Left ventricle myocardium inferior (tissue), 1 donor: ENCODE data around the gene KIAA1671. TPM values are rescaled to one million over a fixed set of nuclear protein-coding genes. Genes with fewer than 3 reads are reported as not detected.

Source experiments
- DNase-seq: peaks from one replicate; pipeline ENCODE4 v3.0.0-alpha.2; 2020
- H3K27ac ChIP-seq: fragments of 200-600 bp; replicated peaks from 2 replicates; pipeline ENCODE4 v1.8.0; 2021
- H3K27me3 ChIP-seq: fragments of 200-600 bp; 2 replicates; pipeline ENCODE4 v1.8.0; 2021; ENCODE audit warnings: low read depth
- H3K36me3 ChIP-seq: fragments of 200-600 bp; 2 replicates; pipeline ENCODE4 v1.8.0; 2021
- H3K4me1 ChIP-seq: fragments of 200-600 bp; 2 replicates; pipeline ENCODE4 v1.8.0; 2021
- H3K4me3 ChIP-seq: fragments of 200-600 bp; 2 replicates; pipeline ENCODE4 v1.8.0; 2021; ENCODE audit warnings: mild to moderate bottlenecking, moderate library complexity
- H3K9me3 ChIP-seq: fragments of 200-600 bp; replicated peaks from 2 replicates; pipeline ENCODE4 v1.8.0; 2021
- intact Hi-C: fragments of 100-400 bp; cut with micrococcal nuclease; formaldehyde crosslinking; loops from one replicate; pipeline ENCODE4 v1.11.0; 2022
- total RNA-seq: library from RNA; stranded (reverse); fragmentation: NEBNext Ultra II Directional; extraction: Animal tissue kit (Norgen Biotek cat#: 25700); gene quantifications from one replicate; pipeline ENCODE4 v1.2.1, GENCODE V29; 2021
- TF ChIP-seq, protein P1 (sequence below): fragments of 200-600 bp; IDR thresholded peaks from 2 replicates; pipeline ENCODE4 v1.8.0; 2021; ENCODE audit warnings: antibody characterized with exemption, mild to moderate bottlenecking, borderline replicate concordance
- donor health status: DM: no; HTN: yes; CAD: no; lungs with severe emphysema.

KIAA1671 gene
- total RNA-seq, 1 donor from 2014 or later = 12.2 TPM

DNA sequence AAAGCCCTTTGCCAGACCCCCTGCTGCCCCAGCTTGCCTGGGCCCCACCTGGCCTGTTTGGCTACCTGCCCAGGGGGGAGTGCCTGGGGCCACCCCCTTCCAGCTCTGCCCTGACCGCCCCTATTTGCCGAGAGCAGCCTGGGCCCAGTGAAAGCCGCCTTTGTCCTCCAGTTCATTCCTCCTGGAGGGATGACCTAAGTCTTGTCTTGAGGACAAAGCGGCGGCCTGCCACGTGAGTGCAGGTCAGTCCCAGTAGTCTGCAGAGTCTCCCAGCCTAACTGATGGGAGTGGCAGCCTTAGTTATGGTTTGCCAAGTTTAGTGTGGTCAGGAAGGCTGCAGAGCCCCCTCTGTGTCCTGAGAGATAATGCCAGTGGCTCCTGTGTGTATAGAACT lies 131.3 kb downstream of the KIAA1671 start:
- no peaks in the 10 kb centered on the region for H3K36me3 ChIP-seq
- DNase-seq = no peak
- peaks cover 53% of the 10 kb centered on the region for H3K4me1 ChIP-seq

DNA sequence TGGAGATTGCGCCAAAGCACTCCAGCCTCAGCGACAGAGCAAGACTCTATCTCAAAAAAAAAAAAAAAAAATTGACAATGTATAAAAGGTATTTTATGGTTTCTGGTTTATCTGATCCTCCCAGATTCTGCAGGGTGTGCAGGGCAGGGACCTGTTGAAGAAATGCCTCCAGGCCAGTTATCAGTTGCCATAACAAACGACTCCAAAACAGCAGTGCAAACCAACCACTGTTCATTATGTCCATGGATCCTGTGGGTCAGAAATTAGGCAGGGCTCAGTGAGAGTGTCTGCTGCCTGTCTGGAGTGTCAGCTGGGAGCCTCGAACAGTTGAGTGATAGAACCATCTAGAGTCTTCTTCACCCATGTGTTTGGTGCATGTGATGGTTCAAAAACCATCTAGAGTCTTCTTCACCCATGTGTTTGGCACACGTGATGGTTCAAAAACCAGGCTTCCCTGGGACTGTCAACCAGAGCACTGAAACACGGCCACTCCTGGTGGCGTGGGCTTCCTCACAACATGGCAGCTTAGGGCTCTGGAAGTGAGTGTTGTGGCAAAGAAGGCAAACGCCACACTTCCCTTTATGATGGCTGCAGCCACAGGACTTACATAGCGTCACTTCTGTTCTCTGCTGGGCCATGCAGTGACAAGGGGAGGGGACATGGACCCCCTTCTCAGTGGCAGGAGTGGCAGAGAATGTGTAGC lies 132.0 kb downstream of the KIAA1671 start:
- Histone ChIP-seq H3K4me1 (peaks cover 57% of the 10 kb centered on the region), H3K9me3 (no peaks in the 10 kb centered on the region), H3K27me3 (no peaks in the 10 kb centered on the region), H3K36me3 (no peaks in the 10 kb centered on the region), H3K27ac (no peak overlapping the region), H3K4me3 (no peak overlapping the region)
- intact Hi-C loops = no loop called here
- no peak for DNase-seq
- TF ChIP-seq, protein P1, sequence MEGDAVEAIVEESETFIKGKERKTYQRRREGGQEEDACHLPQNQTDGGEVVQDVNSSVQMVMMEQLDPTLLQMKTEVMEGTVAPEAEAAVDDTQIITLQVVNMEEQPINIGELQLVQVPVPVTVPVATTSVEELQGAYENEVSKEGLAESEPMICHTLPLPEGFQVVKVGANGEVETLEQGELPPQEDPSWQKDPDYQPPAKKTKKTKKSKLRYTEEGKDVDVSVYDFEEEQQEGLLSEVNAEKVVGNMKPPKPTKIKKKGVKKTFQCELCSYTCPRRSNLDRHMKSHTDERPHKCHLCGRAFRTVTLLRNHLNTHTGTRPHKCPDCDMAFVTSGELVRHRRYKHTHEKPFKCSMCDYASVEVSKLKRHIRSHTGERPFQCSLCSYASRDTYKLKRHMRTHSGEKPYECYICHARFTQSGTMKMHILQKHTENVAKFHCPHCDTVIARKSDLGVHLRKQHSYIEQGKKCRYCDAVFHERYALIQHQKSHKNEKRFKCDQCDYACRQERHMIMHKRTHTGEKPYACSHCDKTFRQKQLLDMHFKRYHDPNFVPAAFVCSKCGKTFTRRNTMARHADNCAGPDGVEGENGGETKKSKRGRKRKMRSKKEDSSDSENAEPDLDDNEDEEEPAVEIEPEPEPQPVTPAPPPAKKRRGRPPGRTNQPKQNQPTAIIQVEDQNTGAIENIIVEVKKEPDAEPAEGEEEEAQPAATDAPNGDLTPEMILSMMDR = no peak

More for the DNA sequence above, 131.3 kb downstream of the KIAA1671 start:
- no peaks in the 10 kb centered on the region for H3K27me3 ChIP-seq
- H3K9me3 ChIP-seq = no peaks in the 10 kb centered on the region
- no peak overlapping the region for H3K27ac ChIP-seq
- intact Hi-C loops = no loop called here
- no peak overlapping the region for H3K4me3 ChIP-seq
- TF ChIP-seq, protein P1 = no peak

DNA sequence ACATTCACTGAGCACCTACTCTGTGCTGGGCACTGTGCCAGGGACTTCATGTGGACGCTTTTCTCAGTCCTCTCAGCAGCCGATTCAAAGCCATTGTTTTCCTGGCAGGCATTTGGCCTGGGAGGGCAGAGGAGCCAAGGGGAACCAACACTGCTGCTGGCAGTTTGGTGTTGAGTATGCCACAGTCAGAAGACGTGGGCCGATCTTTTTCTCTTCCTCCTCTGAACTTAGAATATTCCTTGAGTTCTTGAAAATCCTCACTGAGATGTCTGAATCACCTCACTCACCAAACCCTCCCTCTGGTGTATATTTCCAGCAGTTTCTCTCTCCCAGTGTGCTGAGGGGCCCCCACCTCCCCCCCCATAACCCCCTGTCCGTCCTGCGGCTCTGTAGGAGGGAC lies 132.6 kb downstream of the KIAA1671 start:
- TF ChIP-seq, protein P1 = no peak
- intact Hi-C loops = no loop called here
- no peaks in the 10 kb centered on the region for H3K36me3 ChIP-seq
- no peak for DNase-seq
- peaks cover 63% of the 10 kb centered on the region for H3K4me1 ChIP-seq
- H3K27me3 ChIP-seq = no peaks in the 10 kb centered on the region
- no peak overlapping the region for H3K27ac ChIP-seq
- H3K9me3 ChIP-seq = no peaks in the 10 kb centered on the region
- H3K4me3 ChIP-seq = no peak overlapping the region

DNA sequence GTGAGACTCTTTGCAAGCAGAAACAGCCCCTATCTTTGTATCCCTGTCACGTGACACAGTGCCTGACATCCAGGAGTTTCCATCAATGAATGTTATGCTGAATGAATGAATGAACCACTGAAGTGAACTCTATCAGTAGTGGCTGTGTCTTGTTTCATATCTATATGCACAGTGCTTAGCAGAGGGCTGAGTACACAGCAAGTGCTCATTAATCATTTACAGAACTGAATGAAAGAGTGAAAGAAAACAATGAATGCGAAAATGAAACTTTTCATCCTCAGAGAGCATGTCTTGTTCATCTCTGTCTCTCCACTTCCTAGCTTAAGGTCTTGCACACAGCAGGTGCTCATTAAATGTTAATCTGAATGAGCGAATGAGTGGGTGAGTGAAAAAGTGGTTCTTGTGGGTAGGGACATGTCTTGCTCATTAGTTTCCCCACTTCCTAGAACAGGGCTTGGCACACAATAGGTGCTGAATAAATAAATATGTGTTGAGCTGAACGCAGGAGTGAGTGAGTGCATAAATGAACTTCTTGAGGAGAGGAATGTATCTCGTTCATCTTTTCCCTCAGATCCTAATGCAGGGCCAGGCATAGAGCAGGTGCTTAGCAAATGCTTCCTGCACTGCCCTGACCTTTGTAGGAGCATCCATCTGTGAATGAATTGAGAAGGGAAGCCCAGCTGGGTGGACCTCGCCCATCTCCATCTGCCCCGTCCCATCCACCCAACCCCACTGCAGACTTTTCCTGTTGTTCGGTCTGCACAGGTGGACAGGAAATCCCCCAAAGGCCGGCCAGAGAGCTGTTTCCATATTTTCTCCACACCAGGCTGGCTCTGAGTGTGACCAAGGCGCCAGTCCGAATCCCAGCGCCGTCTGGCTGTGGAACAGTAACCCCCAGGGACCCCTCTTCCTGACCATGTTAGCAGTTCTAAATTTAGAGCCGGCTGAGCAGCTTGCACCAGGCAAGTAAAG lies 133.7 kb downstream of the KIAA1671 start:
- DNase-seq = peak; percentile 55
- Histone ChIP-seq H3K27me3 (no peaks in the 10 kb centered on the region), H3K4me1 (peaks cover 72% of the 10 kb centered on the region), H3K27ac (peak overlapping the region; percentile 71), H3K36me3 (no peaks in the 10 kb centered on the region), H3K4me3 (no peak overlapping the region), H3K9me3 (no peaks in the 10 kb centered on the region)
- TF ChIP-seq, protein P1 = no peak
- intact Hi-C loops = no loop called here

DNA sequence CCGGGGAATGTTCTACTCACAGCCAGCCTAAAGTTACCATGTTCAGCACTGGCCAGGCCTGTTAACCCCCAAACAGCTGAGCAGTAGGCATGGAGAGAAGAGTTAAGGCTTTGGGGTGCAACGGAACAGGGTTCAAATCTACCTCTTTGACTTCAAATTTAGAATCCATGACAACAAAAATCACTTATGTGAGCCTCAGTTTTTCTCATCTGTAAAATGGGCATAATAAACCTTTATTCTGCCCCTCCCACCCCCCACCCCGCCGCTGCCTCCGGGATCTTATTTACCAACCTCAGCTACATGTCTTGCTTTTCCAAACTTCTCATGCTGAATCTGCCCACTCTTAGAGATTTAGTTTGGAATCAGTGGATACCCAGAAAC lies 134.4 kb downstream of the KIAA1671 start:
- H3K9me3 ChIP-seq = no peaks in the 10 kb centered on the region
- DNase-seq = no peak
- intact Hi-C loops = no loop called here
- no peak overlapping the region for H3K4me3 ChIP-seq
- H3K36me3 ChIP-seq = no peaks in the 10 kb centered on the region
- H3K27ac ChIP-seq = peak overlapping the region; percentile 71
- peaks cover 75% of the 10 kb centered on the region for H3K4me1 ChIP-seq
- TF ChIP-seq, protein P1 = no peak
- H3K27me3 ChIP-seq = no peaks in the 10 kb centered on the region
